ENCODE measurements around the gene TIMM29.
"Not testable (repeated sequence)": the region's sequence is repeated elsewhere in the genome, so short reads cannot be mapped to it uniquely, and the experiment has no call there.

Gene TIMM29

DNA sequence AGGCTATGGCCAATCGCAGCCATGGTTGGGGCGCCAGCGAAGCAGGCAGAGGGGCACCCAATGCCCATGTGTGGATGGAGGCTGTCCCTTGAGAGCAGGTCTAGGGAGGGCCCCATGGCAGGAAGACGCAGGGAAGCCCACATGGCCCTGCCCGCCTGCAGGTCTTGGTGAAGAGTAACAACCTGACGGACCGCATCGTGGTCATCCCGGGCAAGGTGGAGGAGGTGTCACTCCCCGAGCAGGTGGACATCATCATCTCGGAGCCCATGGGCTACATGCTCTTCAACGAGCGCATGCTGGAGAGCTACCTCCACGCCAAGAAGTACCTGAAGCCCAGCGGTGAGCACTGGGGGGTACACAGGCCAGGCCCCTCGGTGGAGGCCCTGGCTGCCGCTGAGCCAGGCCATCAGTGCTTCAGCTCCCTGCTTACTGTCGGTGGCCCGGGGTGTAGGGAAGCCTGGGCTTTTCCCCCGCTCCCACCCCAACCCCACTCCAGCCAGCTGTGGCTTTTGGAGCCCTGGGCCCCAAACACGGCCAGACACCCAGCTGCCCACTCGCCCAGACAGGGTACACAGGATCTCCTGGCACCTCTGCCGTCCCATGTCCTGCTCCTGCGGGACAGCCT lies 14.8 kb upstream of the TIMM29 start:
- no peak for DNase-seq

- no peak for DNase-seq
Measured at GRCh38 chr19:10915130-10916091, 13.2 kb upstream of the TIMM29 start.

GRCh38 chr19:10916602-10917001 lies 12.0 kb upstream of the TIMM29 start:
- no peak for DNase-seq

GRCh38 chr19:10918359-10918758 lies 10.3 kb upstream of the TIMM29 start:
- no peak for DNase-seq

DNA sequence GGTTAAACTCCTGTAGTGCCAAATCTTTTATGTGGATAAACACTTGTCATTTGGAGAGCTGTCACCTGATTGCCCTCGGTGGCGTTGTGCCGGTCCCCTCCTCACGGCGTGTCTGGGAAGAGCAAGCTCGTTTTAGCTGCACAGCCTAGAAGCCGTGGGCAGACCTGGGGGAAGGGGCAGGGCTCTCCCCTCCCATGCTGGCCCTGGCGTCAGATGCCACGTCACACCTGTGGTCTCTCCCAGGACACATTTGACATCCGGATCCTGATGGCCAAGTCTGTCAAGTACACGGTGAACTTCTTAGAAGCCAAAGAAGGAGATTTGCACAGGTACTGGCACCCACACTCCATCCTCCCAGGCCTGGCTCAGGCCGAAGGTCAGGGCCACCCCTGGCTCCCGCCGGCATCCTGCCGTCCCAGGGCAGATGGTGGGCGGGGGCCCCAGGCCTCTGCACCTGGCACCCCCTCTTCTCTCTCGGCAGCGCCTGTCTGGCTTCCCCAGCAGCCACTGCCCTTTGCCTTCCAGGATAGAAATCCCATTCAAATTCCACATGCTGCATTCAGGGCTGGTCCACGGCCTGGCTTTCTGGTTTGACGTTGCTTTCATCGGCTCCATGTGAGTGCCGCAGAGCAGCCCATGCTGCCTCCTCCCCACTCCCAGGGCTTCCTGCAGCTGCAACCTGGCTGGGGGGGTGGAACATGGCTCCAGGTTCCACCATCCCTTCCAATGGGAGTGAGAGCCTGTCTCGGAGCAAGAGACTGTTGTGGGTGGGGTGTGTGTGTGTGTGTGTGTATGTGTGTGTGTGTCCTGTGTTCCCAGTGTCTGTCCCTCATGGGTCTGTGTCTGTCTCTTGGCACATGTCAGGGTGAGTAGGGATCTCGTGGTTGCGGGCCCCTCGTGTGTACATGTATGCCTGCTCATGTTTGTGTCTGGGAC lies 9.0 kb upstream of the TIMM29 start:
- no peak for DNase-seq

DNA sequence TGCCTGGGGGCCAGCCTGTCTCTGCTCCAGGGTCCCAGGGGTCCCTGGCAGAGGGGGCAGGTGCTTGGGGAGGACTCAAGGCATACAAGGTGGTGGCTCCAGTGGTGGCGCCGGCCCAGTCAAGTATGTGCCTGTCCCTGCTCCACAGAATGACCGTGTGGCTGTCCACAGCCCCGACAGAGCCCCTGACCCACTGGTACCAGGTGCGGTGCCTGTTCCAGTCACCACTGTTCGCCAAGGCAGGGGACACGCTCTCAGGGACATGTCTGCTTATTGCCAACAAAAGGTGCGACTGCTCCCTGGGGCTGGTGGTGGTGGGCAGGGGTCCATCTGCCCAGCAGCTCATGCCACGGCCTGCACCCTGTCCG lies 8.3 kb upstream of the TIMM29 start:
- DNase-seq: no peak

DNA sequence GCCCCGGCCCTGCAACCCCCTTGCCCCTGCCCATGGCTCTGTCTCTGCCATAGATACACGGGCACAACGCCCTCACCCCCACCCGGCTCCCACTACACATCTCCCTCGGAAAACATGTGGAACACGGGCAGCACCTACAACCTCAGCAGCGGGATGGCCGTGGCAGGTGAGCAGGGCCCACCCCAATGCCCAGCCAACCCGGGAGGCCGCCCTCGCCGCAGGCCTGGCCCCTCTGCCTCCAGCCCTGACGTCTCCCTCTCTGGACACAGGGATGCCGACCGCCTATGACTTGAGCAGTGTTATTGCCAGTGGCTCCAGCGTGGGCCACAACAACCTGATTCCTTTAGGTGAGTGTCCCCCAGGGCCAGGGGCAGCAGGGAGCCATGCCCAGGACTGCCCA lies 7.8 kb upstream of the TIMM29 start:
- DNase-seq: no peak

DNA sequence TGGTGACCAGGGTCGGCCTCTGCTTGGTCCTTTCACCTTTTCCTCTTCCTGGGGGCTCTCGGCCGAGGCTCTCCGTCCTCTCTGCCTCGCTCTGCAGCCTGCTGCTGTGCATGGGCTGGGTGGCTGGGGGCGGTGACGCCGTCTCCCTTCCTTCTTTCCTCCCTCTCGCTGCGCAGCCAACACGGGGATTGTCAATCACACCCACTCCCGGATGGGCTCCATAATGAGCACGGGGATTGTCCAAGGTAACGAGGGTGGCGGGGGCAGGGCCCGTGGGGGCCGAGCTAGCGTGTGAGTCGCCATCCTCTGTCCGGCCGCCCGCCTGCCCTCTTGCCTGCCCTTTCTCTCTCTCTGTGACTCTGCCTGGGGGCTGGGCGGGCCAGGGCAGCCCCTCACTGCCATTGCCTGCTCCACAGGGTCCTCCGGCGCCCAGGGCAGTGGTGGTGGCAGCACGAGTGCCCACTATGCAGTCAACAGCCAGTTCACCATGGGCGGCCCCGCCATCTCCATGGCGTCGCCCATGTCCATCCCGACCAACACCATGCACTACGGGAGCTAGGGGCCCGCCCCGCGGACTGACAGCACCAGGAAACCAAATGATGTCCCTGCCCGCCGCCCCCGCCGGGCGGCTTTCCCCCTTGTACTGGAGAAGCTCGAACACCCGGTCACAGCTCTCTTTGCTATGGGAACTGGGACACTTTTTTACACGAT lies 7.3 kb upstream of the TIMM29 start:
- DNase-seq: no peak

DNA sequence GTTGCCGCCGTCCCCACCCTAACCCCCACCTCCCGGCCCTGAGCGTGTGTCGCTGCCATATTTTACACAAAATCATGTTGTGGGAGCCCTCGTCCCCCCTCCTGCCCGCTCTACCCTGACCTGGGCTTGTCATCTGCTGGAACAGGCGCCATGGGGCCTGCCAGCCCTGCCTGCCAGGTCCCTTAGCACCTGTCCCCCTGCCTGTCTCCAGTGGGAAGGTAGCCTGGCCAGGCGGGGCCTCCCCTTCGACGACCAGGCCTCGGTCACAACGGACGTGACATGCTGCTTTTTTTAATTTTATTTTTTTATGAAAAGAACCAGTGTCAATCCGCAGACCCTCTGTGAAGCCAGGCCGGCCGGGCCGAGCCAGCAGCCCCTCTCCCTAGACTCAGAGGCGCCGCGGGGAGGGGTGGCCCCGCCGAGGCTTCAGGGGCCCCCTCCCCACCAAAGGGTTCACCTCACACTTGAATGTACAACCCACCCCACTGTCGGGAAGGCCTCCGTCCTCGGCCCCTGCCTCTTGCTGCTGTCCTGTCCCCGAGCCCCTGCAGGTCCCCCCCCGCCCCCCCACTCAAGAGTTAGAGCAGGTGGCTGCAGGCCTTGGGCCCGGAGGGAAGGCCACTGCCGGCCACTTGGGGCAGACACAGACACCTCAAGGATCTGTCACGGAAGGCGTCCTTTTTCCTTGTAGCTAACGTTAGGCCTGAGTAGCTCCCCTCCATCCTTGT lies 6.5 kb upstream of the TIMM29 start:
- no peak for DNase-seq

GRCh38 chr19:10922638-10923014 lies 6.0 kb upstream of the TIMM29 start:
- no peak for DNase-seq

DNA sequence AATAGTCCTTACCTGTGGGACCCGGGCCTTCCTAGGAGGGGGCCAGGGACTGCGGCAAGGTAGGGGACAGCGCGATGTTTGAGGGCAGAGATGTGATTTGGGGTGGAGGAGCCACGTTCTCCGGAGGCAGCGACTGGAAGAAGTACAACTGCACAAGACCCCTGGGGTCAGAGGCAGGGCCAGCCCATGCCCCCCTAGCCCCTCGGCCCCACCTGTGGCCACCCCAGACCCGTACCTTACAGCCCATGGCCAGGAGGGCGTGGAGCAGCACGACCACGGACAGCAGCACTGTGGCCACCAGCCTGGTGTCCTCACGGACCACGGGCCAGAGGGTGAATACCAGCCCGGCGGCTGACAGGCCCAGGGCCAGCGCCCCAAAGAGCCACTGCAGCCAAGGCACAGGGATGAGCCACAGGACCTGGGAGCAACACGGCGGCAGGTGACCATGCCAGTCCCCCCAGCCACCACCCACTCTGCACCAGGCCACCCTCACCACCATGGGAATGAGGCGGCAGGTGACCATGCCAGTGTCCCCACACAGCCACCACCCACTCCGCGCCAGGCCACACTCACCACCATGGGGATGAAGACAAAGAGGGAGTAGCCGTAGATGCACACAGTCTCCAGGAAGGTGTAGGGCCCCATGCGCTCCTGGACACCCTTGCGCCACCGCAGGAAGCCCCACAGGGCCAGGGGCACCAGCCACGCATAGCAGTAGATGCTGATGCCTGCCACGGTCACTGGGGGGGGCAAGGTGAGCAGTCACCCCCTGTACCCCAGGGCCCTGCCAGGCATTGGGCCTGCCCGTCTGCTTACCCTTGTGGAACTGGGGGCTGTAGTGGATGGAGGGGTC lies 5.1 kb upstream of the TIMM29 start:
- DNase-seq: no peak

- DNase-seq: no peak
Measured at GRCh38 chr19:10924597-10924996, 4.0 kb upstream of the TIMM29 start.

GRCh38 chr19:10927730-10928562 lies 665 bp upstream of the TIMM29 start:
- peak; percentile 6 to 7 for DNase-seq

GRCh38 chr19:10929402-10929794 lies 787 bp downstream of the TIMM29 start:
- DNase-seq: no peak

- no peak for DNase-seq
Measured at GRCh38 chr19:10935371-10936059, 6.9 kb downstream of the TIMM29 start.

DNA sequence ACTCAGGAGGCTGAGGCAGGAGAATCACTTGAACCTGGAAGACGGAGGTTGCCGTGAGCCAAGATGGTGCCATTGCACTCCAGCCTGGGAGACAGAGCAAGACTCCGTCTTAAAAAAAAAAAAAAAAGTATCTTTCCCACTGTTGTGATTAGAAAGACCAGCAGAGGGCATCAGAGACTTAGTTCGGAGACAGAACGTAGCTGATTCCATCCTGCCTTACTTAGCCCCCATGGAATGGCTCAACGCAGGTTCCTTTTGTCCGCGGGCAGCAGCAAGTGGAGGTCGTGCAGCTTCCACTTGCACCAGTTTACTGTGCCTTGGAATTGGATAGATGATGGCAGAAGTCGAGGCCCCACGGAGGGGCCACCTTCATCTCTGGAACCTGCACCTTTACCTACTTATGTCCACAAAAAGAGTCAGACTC lies 8.1 kb downstream of the TIMM29 start:
- DNase-seq: peak; percentile 28 to 65

DNA sequence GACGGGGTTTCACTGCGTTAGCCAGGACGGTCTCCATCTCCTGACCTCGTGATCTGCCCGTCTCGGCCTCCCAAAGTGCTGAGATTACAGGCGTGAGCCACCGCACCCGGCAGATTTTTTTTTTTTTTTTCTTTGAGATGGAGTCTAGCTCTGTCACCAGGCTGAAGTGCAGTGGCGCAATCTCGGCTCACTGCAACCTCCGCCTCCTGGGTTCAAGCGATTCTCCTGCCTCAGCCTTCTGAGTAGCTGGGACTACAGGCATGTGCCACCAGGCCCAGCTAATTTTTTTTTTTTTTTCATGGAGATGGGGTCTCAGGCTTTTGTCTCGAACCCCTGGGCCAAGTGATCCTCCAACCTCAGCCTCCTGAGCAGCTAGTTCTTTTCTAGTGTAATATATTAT lies 13.0 kb downstream of the TIMM29 start:
- not testable (repeated sequence) for DNase-seq

DNA sequence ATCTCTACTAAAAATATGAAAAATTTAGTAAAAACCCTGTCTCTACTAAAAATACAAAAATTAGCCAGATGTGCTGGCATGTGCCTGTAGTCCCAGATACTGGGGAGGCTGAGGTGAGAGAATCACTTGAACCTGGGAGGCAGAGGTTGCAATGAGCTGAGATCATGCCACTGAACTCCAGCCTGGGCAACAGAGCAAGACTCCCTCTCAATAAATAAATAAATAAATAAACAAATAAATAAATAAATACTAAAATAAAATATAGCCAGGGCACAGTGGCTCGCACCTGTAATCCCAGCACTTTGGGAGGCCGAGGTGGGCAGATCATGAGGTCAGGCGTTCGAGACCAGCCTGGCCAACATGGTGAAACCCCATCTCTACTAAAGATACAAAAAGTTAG lies 14.8 kb downstream of the TIMM29 start:
- not testable (repeated sequence) for DNase-seq

DNA sequence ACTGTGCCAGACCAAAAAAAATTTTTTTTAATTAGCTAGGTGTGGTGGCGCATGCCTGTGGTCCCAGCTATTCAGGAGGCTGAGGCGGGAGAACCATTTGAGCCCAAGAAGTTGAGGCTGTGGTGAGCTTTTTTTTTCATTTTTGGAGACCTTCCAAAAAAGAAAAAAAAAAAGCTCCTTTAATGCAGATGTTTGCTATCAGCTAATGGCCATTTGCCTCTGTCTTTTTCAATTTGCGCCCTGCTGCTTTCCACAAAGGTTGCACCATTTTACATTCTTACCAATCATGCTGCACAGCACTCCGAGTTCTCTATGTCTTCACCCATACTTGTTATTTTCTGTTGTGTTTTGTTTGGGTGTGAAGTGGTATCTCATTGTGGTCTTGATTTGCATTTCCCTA lies 16.7 kb downstream of the TIMM29 start:
- no peak for DNase-seq
